Measurements from ENCODE around the gene GPR22. TPM values are rescaled to one million over a fixed set of nuclear protein-coding genes. Genes with fewer than 3 reads are reported as not detected.

Gene GPR22
- total and polyA plus RNA-seq, 2 of the 8 experiments (the other 6 are each of a cell fraction or from before 2014, with no cell fraction given): 0.02 TPM; not detected in 1

- 91% methylated on average over 1 of the region's 1 CpG; no CpG with 5 or more reads in 1 of the 2 experiments for WGBS, 2 experiments (ENCODE audit: extremely low coverage in 1 of 2, insufficient coverage in 1 of 2, insufficient read length in 1 of 2, insufficient replicate concordance in 2 of 2, low coverage in 1 of 2, low lambda C conversion rate in 2 of 2, missing lambda C conversion rate in 1 of 2)
- no peak overlapping the region for H3K4me3 ChIP-seq (ENCODE audit: extremely low read depth in 1 of 4, insufficient read depth in 2 of 4, low read depth in 3 of 4, low read length in 4 of 4)
- H3K9me3 ChIP-seq (ENCODE audit: insufficient read depth in 2 of 2, low read depth in 1 of 2, low read length in 1 of 2): no peaks in the 10 kb centered on the region; a peak in 2 of 4 replicates
- FAIRE-seq (no peak), DNase-seq (ENCODE audit: low read depth in 1 of 2, low spot score in 2 of 2) (no peak)
- no peak overlapping the region for H4K91ac ChIP-seq (replicated peaks; ENCODE audit: insufficient read length, low read length)
- no peak overlapping the region for H3K9ac ChIP-seq (replicated peaks in 1 of 4; ENCODE audit: extremely low read depth in 1 of 4, low read depth in 3 of 4, low read length in 3 of 4)
- no peak overlapping the region for H3K27ac ChIP-seq (ENCODE audit: low read depth, low read length)
- no peak overlapping the region for H2BK120ac ChIP-seq (replicated peaks; ENCODE audit: low read depth, low read length)
- H3K4me1 ChIP-seq (replicated peaks in 1 of 4; ENCODE audit: control insufficient read depth in 3 of 4, insufficient read depth in 4 of 4, low read length in 3 of 4): no peaks in the 10 kb centered on the region
- no peaks in the 10 kb centered on the region for H3K79me2 ChIP-seq (ENCODE audit: control insufficient read depth in 1 of 2, insufficient read depth in 2 of 2, low read length in 2 of 2)
- H3K79me1 ChIP-seq (ENCODE audit: low read depth, low read length): 0 out of 2 replicates have a peak, but pooled peaks cover 2% of the 10 kb centered on the region
- H2BK12ac ChIP-seq (ENCODE audit: low read depth, low read length): no peak overlapping the region
- H2BK15ac ChIP-seq (ENCODE audit: low read length): no peak overlapping the region
- no peak overlapping the region for H3K14ac ChIP-seq (ENCODE audit: insufficient read length)
- no peak overlapping the region for H2AK5ac ChIP-seq (ENCODE audit: low read depth, low read length)
- TF ChIP-seq, protein P1, sequence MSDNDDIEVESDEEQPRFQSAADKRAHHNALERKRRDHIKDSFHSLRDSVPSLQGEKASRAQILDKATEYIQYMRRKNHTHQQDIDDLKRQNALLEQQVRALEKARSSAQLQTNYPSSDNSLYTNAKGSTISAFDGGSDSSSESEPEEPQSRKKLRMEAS (IDR thresholded peaks at IDR 0.05): no peak
- TF ChIP-seq NRF1 (IDR thresholded peaks at IDR 0.05; ENCODE audit: low read depth, low read length) (no peak), BACH1 (IDR thresholded peaks at IDR 0.05; ENCODE audit: low read length) (no peak), PHF8 (conservative IDR thresholded peaks at IDR 0.05; ENCODE audit: low read depth, low read length) (no peak)
- H2BK5ac ChIP-seq (ENCODE audit: low read depth, low read length): no peak overlapping the region
- CTCF ChIA-PET (ENCODE audit: partially characterized antibody): no interaction called here
- H4K20me1 ChIP-seq (replicated peaks in 1 of 2; ENCODE audit: control insufficient read depth in 1 of 2, insufficient read depth in 2 of 2, low read length in 2 of 2): no peaks in the 10 kb centered on the region
- H4K5ac ChIP-seq (ENCODE audit: insufficient read length, low read depth, low read length): no peak overlapping the region
- no peak overlapping the region for H2BK20ac ChIP-seq (ENCODE audit: low read length)
- H3K36me3 ChIP-seq (ENCODE audit: control insufficient read depth in 2 of 4, insufficient read depth in 4 of 4, low read length in 3 of 4): no peaks in the 10 kb centered on the region
- H3K23ac ChIP-seq (ENCODE audit: insufficient read length): no peak overlapping the region
- no peaks in the 10 kb centered on the region for H3K27me3 ChIP-seq (replicated peaks in 1 of 4; ENCODE audit: control insufficient read depth in 3 of 4, extremely low read depth in 1 of 4, insufficient read depth in 3 of 4, low read length in 3 of 4)
- H3K23me2 ChIP-seq (ENCODE audit: low read depth, low read length): no peaks in the 10 kb centered on the region
- H2AFZ ChIP-seq (ENCODE audit: low read length): no peak overlapping the region
- no peak overlapping the region for H3K4me2 ChIP-seq (ENCODE audit: insufficient read depth in 1 of 2, low read depth in 2 of 2, low read length in 2 of 2)
- H3K18ac ChIP-seq (ENCODE audit: extremely low read depth, low read length): no peak overlapping the region
- no peak overlapping the region for H4K8ac ChIP-seq (ENCODE audit: extremely low read depth, insufficient read depth, low read length)
- POLR2A ChIA-PET (ENCODE audit: partially characterized antibody): no interaction called here
- H3K56ac ChIP-seq (replicated peaks; ENCODE audit: insufficient read length, low read depth, low read length): no peak overlapping the region
- H3K4ac ChIP-seq (replicated peaks; ENCODE audit: insufficient read length, low read depth, low read length): no peak overlapping the region
Measured at GRCh38 chr7:107435749-107436148, 34.1 kb upstream of the GPR22 start.

All from H1 (cell line).